GM18505 (cell line): ENCODE results near the gene RALY.

Experiments
- ATAC-seq: cut with Tn5 transposase; IDR thresholded peaks from one replicate; pipeline ENCODE4 v1.9.1; 2021; ENCODE audit not compliant: unreplicated experiment
- POLR2A ChIP-seq: IDR thresholded peaks from 4 replicates; pipeline ENCODE4 v1.6.1; 2011; ENCODE audit warnings: borderline replicate concordance; ENCODE audit not compliant: insufficient read depth, insufficient read length; ENCODE audit errors: extremely low read depth

RALY gene

DNA sequence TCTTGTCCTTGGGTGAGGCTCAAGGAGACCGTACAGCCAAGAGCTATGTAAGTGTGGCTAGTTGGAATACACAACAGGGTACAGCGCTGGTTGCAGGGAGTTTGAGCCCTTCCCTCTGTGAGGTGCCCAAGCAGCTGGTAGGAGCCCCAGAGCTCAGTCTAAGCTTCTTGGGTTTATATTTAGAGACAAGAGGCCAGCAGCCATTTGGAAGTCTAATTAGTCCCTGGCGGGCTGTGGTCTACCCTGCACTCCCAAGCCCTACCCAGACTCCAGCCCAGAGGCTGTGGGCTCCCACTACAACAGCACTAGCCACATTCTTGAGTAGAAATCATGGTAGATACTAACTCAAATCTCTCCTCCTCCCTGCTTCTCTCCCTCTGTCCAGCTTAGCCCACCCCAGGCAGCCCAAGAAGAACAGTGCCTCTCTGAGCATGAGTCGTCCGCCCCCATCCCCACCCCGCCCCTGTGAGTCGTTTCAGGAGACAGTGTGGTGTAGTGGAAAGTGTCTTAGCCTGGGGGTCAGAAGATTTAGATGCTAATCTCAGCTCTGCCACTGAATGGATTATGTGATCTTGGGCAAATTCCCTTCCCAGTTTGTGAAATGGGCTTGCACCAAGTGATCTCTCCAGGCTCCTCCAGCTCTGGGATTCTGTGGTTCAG lies 80.5 kb downstream of the RALY start:
- no peak for TF ChIP-seq POLR2A
- no peak for ATAC-seq

DNA sequence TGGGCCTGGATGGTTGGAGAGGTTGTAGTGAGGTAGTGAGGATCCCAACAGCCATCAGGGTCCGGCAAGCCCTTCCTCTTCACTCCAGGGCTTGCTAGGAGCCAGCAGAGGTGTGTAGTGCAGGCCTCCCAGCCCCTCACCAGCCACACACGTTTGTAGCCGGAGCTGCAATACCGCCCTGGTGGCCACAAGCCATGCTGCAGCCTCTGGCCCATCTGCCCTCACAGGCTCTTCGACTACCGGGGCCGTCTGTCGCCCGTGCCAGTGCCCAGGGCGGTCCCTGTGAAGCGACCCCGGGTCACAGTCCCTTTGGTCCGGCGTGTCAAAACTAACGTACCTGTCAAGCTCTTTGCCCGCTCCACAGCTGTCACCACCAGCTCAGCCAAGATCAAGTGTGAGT lies 81.9 kb downstream of the RALY start:
- no peak for ATAC-seq
- TF ChIP-seq POLR2A = no peak

GRCh38 chr20:34076952-34077351 lies 83.2 kb downstream of the RALY start:
- no peak for ATAC-seq
- no peak for TF ChIP-seq POLR2A

- no peak for TF ChIP-seq POLR2A
- ATAC-seq = no peak
Measured at GRCh38 chr20:34078540-34078939, 84.8 kb downstream of the RALY start.

DNA sequence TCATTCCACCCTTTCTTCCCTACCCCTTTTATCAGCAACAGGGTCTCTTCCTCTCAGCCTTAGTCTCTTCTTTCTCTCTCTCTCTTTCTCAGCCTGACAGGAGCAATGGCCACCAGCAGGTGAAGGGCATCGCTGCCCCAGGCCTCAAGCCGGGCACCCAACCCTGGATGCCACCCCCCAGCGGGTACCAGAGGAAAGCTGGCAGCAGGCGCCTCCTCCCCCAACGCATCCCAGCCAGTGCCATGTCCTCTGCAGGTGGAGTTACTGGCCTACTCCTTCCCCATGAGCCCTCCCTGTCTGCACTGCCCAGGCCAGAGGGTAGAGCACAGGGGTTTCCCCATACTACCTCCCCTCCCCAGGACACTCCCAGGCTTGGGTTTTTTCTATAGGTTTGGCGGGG lies 86.1 kb downstream of the RALY start:
- no peak for ATAC-seq
- no peak for TF ChIP-seq POLR2A

- no peak for ATAC-seq
- TF ChIP-seq POLR2A = no peak
Measured at GRCh38 chr20:34082232-34082887, 88.6 kb downstream of the RALY start.

- no peak for TF ChIP-seq POLR2A
- no peak for ATAC-seq
Measured at GRCh38 chr20:34083137-34083536, 89.4 kb downstream of the RALY start.

GRCh38 chr20:34083781-34084180 lies 90.1 kb downstream of the RALY start:
- no peak for ATAC-seq

GRCh38 chr20:34084227-34084923 lies 90.7 kb downstream of the RALY start:
- no peak for ATAC-seq
- TF ChIP-seq POLR2A = peak; percentile 16

More at GRCh38 chr20:34083781-34084180, 90.1 kb downstream of the RALY start:
- no peak for TF ChIP-seq POLR2A

DNA sequence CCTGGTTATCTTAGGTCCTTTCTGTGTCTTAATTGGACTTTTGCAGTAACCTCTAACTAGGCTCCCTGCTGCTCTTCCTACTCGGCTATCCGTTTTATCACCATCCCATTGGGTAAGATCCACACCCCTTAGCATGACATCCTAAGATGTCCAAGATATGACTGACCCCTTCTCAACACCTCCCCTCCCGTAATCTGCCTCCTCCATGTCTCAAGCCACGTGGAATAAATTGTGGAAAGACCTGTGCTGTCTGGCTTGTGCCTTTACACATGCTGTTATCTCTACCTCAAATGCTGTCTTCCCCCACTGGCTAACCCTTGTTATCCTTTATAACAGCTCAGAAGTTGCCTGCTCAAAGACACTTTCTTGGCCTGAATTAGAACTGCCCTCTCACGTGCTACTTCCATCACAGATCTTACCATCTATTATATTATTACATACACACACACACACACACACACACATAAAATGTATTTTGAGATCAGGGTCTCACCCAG lies 91.9 kb downstream of the RALY start:
- TF ChIP-seq POLR2A = no peak

GRCh38 chr20:34088305-34089174 lies 94.8 kb downstream of the RALY start:
- no peak for ATAC-seq
- no peak for TF ChIP-seq POLR2A

More for the DNA sequence above, 91.9 kb downstream of the RALY start:
- ATAC-seq = no peak

DNA sequence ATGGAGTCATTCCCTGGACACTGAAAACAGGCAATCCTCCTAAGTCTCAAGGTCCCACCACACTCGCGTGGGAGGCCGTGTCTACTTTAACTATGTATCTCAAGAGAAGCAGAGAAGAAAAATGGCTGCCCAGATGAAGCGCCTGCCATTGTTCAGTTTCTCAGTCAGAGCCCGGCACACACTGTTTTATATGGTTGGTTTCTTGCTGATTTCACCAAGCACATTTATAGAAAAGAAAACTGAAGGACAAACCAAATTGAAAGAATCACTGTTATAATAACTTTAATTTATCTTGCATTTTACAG lies 95.4 kb downstream of the RALY start:
- TF ChIP-seq POLR2A = no peak
- no peak for ATAC-seq
